Upper lobe of left lung (tissue), 4 donors: ENCODE measurements around the gene SRP68.

Experiments
- EP300 ChIP-seq, 4 donors: sonication (generic); formaldehyde crosslinking; IDR thresholded peaks; one replicate each; pipeline ENCODE4 v1.5.1; 2017; ENCODE audit warnings: antibody characterized with exemption in 4 of 4, control low read depth in 2 of 4
- POLR2AphosphoS5 ChIP-seq, 2 donors: sonication (generic); formaldehyde crosslinking; IDR thresholded peaks; one replicate each; pipeline ENCODE4 v1.5.1; 2017; ENCODE audit warnings: antibody characterized with exemption in 2 of 2

GRCh38 chr17:76085731-76086366 lies 13.5 kb upstream of the SRP68 start:
- no peak for TF ChIP-seq POLR2AphosphoS5 (IDR thresholded peaks at IDR 0.05)
- TF ChIP-seq EP300 (IDR thresholded peaks at IDR 0.05), result no peak
